Type B pancreatic cell (in vitro differentiated cells): Measurements from ENCODE around the gene CREBRF. TPM values are rescaled to one million over a fixed set of nuclear protein-coding genes. Genes with fewer than 3 reads are reported as not detected.

Experiments used
- DNase-seq: peaks from one replicate; pipeline ENCODE4 v3.0.0; 2021; ENCODE audit warnings: mixed read lengths; ENCODE audit not compliant: unreplicated experiment; ENCODE audit errors: extremely low spot score
- H3K27ac Mint-ChIP-seq: 2 replicates; pipeline ENCODE4 v1.8.0; 2021; ENCODE audit warnings: mild to moderate bottlenecking, mixed read lengths
- H3K27me3 Mint-ChIP-seq: 2 replicates; pipeline ENCODE4 v1.8.0; 2021; ENCODE audit warnings: mixed read lengths
- H3K36me3 Mint-ChIP-seq: 2 replicates; pipeline ENCODE4 v1.8.0; 2021; ENCODE audit warnings: mixed read lengths
- H3K4me1 Mint-ChIP-seq: one replicate; pipeline ENCODE4 v1.8.0; 2021; ENCODE audit warnings: mixed read lengths; ENCODE audit not compliant: unreplicated experiment
- H3K4me3 Mint-ChIP-seq: 2 replicates; pipeline ENCODE4 v1.8.0; 2021; ENCODE audit warnings: mild to moderate bottlenecking, mixed read lengths
- H3K9me3 Mint-ChIP-seq: 2 replicates; pipeline ENCODE4 v1.8.0; 2021; ENCODE audit warnings: mixed read lengths
- CTCF ChIP-seq: fragments of 200-600 bp; sonication (generic); conservative IDR thresholded peaks from 2 replicates; pipeline ENCODE4 v1.5.0; 2021; ENCODE audit warnings: antibody characterized with exemption, mild to moderate bottlenecking
- total RNA-seq: library from RNA; stranded (reverse); gene quantifications from 2 replicates; pipeline ENCODE4 v1.2.1, GENCODE V29; 2021; ENCODE audit warnings: low replicate concordance

Gene CREBRF
- total RNA-seq, 1 donor from 2014 or later = 11.9 TPM

- no peak overlapping the region for H3K27ac Mint-ChIP-seq
- DNase-seq = no peak
- no peaks in the 10 kb centered on the region for H3K27me3 Mint-ChIP-seq
- no peak overlapping the region for H3K4me3 Mint-ChIP-seq
- peaks cover 5% of the 10 kb centered on the region for H3K4me1 Mint-ChIP-seq
- TF ChIP-seq CTCF = no peak
- H3K36me3 Mint-ChIP-seq = peaks cover 8% of the 10 kb centered on the region
- no peaks in the 10 kb centered on the region for H3K9me3 Mint-ChIP-seq
These were observed 37.5 kb downstream of the CREBRF start for GRCh38 chr5:173093606-173094005.

- Mint-ChIP-seq H3K27me3 (no peaks in the 10 kb centered on the region), H3K4me3 (no peak overlapping the region), H3K36me3 (peaks cover 8% of the 10 kb centered on the region), H3K4me1 (peaks cover 5% of the 10 kb centered on the region), H3K9me3 (no peaks in the 10 kb centered on the region), H3K27ac (no peak overlapping the region)
- TF ChIP-seq CTCF = no peak
- no peak for DNase-seq
These were observed 38.0 kb downstream of the CREBRF start for GRCh38 chr5:173094012-173094661.

- Mint-ChIP-seq H3K36me3 (peaks cover 13% of the 10 kb centered on the region), H3K4me3 (no peak overlapping the region), H3K4me1 (peaks cover 4% of the 10 kb centered on the region), H3K27me3 (no peaks in the 10 kb centered on the region), H3K27ac (no peak overlapping the region), H3K9me3 (peaks cover 5% of the 10 kb centered on the region)
- no peak for DNase-seq
- TF ChIP-seq CTCF = no peak
These were observed 42.6 kb downstream of the CREBRF start for GRCh38 chr5:173098787-173099186.

- no peaks in the 10 kb centered on the region for H3K4me1 Mint-ChIP-seq
- no peak overlapping the region for H3K4me3 Mint-ChIP-seq
- no peak for TF ChIP-seq CTCF
- H3K36me3 Mint-ChIP-seq = peaks cover 10% of the 10 kb centered on the region
- H3K9me3 Mint-ChIP-seq = peaks cover 5% of the 10 kb centered on the region
- no peak for DNase-seq
- no peak overlapping the region for H3K27ac Mint-ChIP-seq
- no peaks in the 10 kb centered on the region for H3K27me3 Mint-ChIP-seq
These were observed 43.3 kb downstream of the CREBRF start for GRCh38 chr5:173099461-173099860.

GRCh38 chr5:173101245-173101644, 45.1 kb downstream of the CREBRF start:
- Mint-ChIP-seq H3K27ac (no peak overlapping the region), H3K4me1 (no peaks in the 10 kb centered on the region), H3K27me3 (no peaks in the 10 kb centered on the region), H3K36me3 (peaks cover 10% of the 10 kb centered on the region), H3K4me3 (no peak overlapping the region), H3K9me3 (peaks cover 5% of the 10 kb centered on the region)
- DNase-seq = no peak
- no peak for TF ChIP-seq CTCF
